ACC112 (cell line): ENCODE measurements around the gene COL1A1.

Experiments used
- H2AFZ ChIP-seq: fragments of 200-600 bp; sonication (generic); one replicate; pipeline ENCODE4 v1.6.0; 2017; ENCODE audit warnings: antibody characterized with exemption, low read length; ENCODE audit not compliant: unreplicated experiment
- H3K27ac ChIP-seq: fragments of 200-600 bp; sonication (generic); 2 replicates; pipeline ENCODE4 v1.5.1; 2014; ENCODE audit warnings: low read depth, mild to moderate bottlenecking, antibody characterized with exemption, low read length, moderate library complexity
- H3K27me3 ChIP-seq: fragments of 200-600 bp; sonication (generic); 2 replicates; pipeline ENCODE4 v1.6.1; 2014; ENCODE audit warnings: mild to moderate bottlenecking, antibody characterized with exemption, low read length, moderate library complexity, mixed read lengths; ENCODE audit not compliant: insufficient read depth
- H3K36me3 ChIP-seq: fragments of 200-600 bp; sonication (generic); 2 replicates; pipeline ENCODE4 v1.6.1; 2016; ENCODE audit warnings: mild to moderate bottlenecking, antibody characterized with exemption, low read length, moderate library complexity, mixed read lengths; ENCODE audit not compliant: insufficient read depth
- H3K4me1 ChIP-seq: fragments of 200-600 bp; sonication (generic); one replicate; pipeline ENCODE4 v1.6.1; 2016; ENCODE audit warnings: low read length, mixed read lengths; ENCODE audit not compliant: insufficient read depth, unreplicated experiment, control insufficient read depth
- H3K4me3 ChIP-seq: fragments of 200-600 bp; sonication (generic); 2 replicates; pipeline ENCODE4 v1.5.1; 2014; ENCODE audit warnings: mild to moderate bottlenecking, low read depth, low read length
- H3K79me2 ChIP-seq: fragments of 200-600 bp; sonication (generic); one replicate; pipeline ENCODE4 v1.6.0; 2016; ENCODE audit warnings: low read length; ENCODE audit not compliant: control insufficient read depth, unreplicated experiment, insufficient read depth

The COL1A1 gene

GRCh38 chr17:50145532-50146229 is 55.8 kb downstream of the COL1A1 start:
- Histone ChIP-seq H3K27me3 (no peaks in the 10 kb centered on the region), H3K4me3 (no peak overlapping the region), H3K27ac (no peak overlapping the region), H3K36me3 (peaks cover 14% of the 10 kb centered on the region), H2AFZ (no peak overlapping the region), H3K79me2 (peaks cover 56% of the 10 kb centered on the region), H3K4me1 (peaks cover 33% of the 10 kb centered on the region)

- Histone ChIP-seq H3K36me3 (peaks cover 18% of the 10 kb centered on the region), H3K27me3 (no peaks in the 10 kb centered on the region), H3K79me2 (peaks cover 49% of the 10 kb centered on the region), H3K4me1 (peaks cover 40% of the 10 kb centered on the region), H2AFZ (no peak overlapping the region), H3K27ac (no peak overlapping the region), H3K4me3 (no peak overlapping the region)
Measured at GRCh38 chr17:50144845-50145531, 56.4 kb downstream of the COL1A1 start.

- Histone ChIP-seq H2AFZ (no peak overlapping the region), H3K4me1 (peaks cover 41% of the 10 kb centered on the region), H3K27me3 (no peaks in the 10 kb centered on the region), H3K4me3 (no peak overlapping the region), H3K79me2 (peaks cover 43% of the 10 kb centered on the region), H3K27ac (no peak overlapping the region), H3K36me3 (peaks cover 22% of the 10 kb centered on the region)
Measured at GRCh38 chr17:50144355-50144754, 57.1 kb downstream of the COL1A1 start.

- Histone ChIP-seq H3K4me1 (peaks cover 41% of the 10 kb centered on the region), H3K36me3 (peaks cover 29% of the 10 kb centered on the region)
Measured at GRCh38 chr17:50143461-50144176, 57.8 kb downstream of the COL1A1 start.

GRCh38 chr17:50141745-50142110 is 59.7 kb downstream of the COL1A1 start:
- Histone ChIP-seq H2AFZ (no peak overlapping the region), H3K79me2 (peaks cover 20% of the 10 kb centered on the region), H3K4me1 (peaks cover 28% of the 10 kb centered on the region), H3K27ac (no peak overlapping the region), H3K4me3 (no peak overlapping the region), H3K36me3 (peaks cover 34% of the 10 kb centered on the region), H3K27me3 (no peaks in the 10 kb centered on the region)

More at GRCh38 chr17:50143461-50144176, 57.8 kb downstream of the COL1A1 start:
- Histone ChIP-seq H3K27ac (no peak overlapping the region), H3K27me3 (no peaks in the 10 kb centered on the region), H3K79me2 (peaks cover 39% of the 10 kb centered on the region), H3K4me3 (no peak overlapping the region), H2AFZ (no peak overlapping the region)

- H3K36me3 ChIP-seq, result peaks cover 34% of the 10 kb centered on the region
- H3K4me3 ChIP-seq, result no peak overlapping the region
- no peak overlapping the region for H2AFZ ChIP-seq
- peaks cover 15% of the 10 kb centered on the region for H3K79me2 ChIP-seq
- no peaks in the 10 kb centered on the region for H3K27me3 ChIP-seq
- no peak overlapping the region for H3K27ac ChIP-seq
- peaks cover 23% of the 10 kb centered on the region for H3K4me1 ChIP-seq
Measured at GRCh38 chr17:50141026-50141744, 60.2 kb downstream of the COL1A1 start.

GRCh38 chr17:50139950-50140885 is 61.2 kb downstream of the COL1A1 start:
- Histone ChIP-seq H3K79me2 (peaks cover 5% of the 10 kb centered on the region), H3K27me3 (no peaks in the 10 kb centered on the region), H3K27ac (no peak overlapping the region), H3K36me3 (peaks cover 34% of the 10 kb centered on the region), H2AFZ (no peak overlapping the region), H3K4me3 (no peak overlapping the region), H3K4me1 (peaks cover 14% of the 10 kb centered on the region)

GRCh38 chr17:50139185-50139783 is 62.1 kb downstream of the COL1A1 start:
- H3K4me1 ChIP-seq, result peaks cover 13% of the 10 kb centered on the region
- no peak overlapping the region for H2AFZ ChIP-seq
- H3K4me3 ChIP-seq, result no peak overlapping the region
- no peaks in the 10 kb centered on the region for H3K27me3 ChIP-seq
- H3K36me3 ChIP-seq, result peaks cover 32% of the 10 kb centered on the region
- peaks cover 2% of the 10 kb centered on the region for H3K79me2 ChIP-seq
- no peak overlapping the region for H3K27ac ChIP-seq

- no peak overlapping the region for H3K4me3 ChIP-seq
- H3K4me1 ChIP-seq, result peaks cover 30% of the 10 kb centered on the region
- peaks cover 2% of the 10 kb centered on the region for H3K79me2 ChIP-seq
- H3K27ac ChIP-seq, result no peak overlapping the region
- no peaks in the 10 kb centered on the region for H3K27me3 ChIP-seq
- H2AFZ ChIP-seq, result no peak overlapping the region
- H3K36me3 ChIP-seq, result peaks cover 31% of the 10 kb centered on the region
Measured at GRCh38 chr17:50137042-50137441, 64.4 kb downstream of the COL1A1 start.
